ENCODE measurements around the gene HCN3.
"Not testable (repeated sequence)": the region's sequence is repeated elsewhere in the genome, so short reads cannot be mapped to it uniquely, and the experiment has no call there.

Gene HCN3

DNA sequence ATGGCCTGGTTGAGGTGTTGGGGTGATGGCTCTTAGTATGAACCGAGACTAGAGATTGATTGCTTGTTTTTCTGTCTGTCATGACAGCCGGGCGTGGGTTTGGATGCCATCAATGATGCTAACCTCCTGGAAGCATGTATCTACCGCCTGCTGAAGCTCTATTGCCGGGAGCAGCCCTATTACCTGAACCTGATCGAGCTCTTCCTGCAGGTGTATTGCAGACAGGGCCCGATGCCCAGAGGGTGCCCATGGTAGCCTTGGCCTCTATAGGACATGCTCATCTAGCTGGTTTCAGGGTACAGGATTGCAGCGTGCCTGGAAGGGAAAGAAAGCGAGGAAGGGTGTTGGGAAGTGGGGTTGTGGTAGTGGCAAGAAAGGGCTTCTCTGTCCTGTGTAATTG lies 40.8 kb downstream of the HCN3 start:
- DNase-seq = no peak

GRCh38 chr1:155319536-155319935 lies 42.3 kb downstream of the HCN3 start:
- no peak for DNase-seq

- DNase-seq = no peak
Observed at GRCh38 chr1:155320252-155320651, 43.0 kb downstream of the HCN3 start.

DNA sequence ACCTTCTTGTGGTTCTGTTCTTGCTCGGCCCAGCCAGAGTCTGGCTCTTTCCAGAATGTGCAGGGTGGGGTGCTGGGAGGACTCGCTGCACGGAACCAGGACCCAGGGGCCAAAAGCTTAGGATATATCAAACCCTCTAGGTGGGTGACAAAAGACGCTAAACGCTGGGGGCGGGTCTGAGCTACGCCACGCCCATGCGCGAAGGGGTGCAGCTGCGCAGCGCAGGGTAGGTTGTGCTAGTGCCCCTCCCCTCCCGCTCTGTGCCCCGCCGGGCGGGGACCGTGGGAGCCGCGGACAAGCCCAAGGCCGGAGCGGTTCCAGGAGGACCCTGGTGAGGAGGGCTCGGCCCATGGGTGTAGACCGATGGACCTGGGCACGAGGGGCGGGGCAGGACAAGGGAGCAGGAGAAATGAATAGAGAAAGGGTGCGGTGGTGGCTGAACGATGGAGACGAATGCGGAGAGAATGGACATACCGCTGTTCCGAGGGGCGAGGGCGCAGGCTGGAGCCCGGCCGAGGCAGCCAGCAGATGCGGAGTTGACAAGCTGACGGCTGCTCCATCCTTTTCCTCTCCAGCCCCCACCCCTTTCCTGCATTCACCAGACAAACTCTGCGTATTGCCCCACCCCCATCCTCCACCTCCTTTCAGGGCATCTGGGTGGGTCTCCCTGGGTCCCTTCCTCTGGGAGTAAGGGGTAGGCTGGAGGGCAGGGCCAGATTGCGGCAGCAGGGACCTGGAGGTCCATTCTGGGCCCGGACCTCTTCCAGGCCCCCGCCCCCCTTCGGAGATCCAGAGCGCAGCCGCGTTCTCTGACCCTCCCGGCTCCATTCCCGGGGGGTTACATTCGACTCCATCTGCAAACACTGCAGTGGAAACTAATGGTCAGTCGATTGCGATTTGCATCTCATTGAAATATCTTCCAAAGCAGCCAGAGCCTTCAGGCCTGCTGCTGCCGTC lies 43.7 kb downstream of the HCN3 start, which contains the start of gene RUSC1:
Gene RUSC1 (plus strand): TSS at position 234 of the 957 bp plus-strand sequence. CDS start 880 bp downstream, outside the sequence.
- peak; percentile 31 to 49 for DNase-seq

DNA sequence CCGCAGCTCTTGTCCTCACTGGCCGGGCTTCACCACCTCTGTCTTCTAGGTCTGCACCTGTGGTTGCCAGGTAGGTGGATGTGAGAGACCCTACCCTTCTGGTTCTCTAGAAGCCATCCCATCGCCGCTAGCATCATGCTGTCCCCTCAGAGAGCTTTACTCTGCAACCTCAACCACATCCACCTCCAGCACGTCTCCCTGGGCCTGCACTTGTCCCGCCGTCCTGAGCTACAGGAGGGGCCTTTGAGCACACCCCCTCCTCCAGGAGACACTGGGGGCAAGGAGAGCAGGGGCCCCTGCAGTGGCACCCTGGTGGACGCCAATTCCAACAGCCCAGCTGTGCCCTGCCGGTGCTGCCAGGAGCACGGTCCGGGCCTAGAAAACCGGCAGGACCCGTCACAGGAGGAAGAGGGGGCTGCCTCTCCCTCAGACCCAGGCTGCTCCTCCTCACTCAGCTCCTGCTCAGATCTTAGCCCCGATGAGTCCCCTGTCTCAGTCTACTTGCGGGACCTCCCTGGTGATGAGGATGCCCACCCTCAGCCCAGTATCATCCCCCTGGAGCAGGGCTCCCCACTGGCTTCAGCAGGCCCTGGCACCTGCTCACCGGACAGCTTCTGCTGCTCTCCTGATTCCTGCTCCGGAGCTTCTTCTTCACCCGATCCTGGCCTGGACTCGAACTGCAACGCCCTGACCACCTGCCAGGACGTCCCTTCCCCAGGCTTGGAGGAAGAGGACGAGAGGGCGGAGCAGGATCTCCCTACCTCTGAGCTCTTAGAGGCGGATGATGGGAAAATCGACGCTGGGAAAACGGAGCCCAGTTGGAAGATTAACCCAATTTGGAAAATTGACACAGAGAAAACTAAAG lies 44.6 kb downstream of the HCN3 start:
- DNase-seq = no peak

GRCh38 chr1:155322571-155322952 lies 45.3 kb downstream of the HCN3 start:
- DNase-seq = peak in 1 of 2 donors; percentile 13

GRCh38 chr1:155322953-155323728 lies 45.9 kb downstream of the HCN3 start:
- peak; percentile 68 to 94 for DNase-seq

- DNase-seq = peak; percentile 86 to 94
Observed at GRCh38 chr1:155323729-155324036, 46.4 kb downstream of the HCN3 start.

GRCh38 chr1:155324037-155324716 lies 46.9 kb downstream of the HCN3 start:
- peak; percentile 98 to 99 for DNase-seq

GRCh38 chr1:155324717-155325602 lies 47.7 kb downstream of the HCN3 start:
- DNase-seq = peak in 1 of 2 donors; percentile 22

- DNase-seq = no peak
Observed at GRCh38 chr1:155325603-155325893, 48.3 kb downstream of the HCN3 start.

- no peak for DNase-seq
Observed at GRCh38 chr1:155326020-155326526, 48.8 kb downstream of the HCN3 start.

DNA sequence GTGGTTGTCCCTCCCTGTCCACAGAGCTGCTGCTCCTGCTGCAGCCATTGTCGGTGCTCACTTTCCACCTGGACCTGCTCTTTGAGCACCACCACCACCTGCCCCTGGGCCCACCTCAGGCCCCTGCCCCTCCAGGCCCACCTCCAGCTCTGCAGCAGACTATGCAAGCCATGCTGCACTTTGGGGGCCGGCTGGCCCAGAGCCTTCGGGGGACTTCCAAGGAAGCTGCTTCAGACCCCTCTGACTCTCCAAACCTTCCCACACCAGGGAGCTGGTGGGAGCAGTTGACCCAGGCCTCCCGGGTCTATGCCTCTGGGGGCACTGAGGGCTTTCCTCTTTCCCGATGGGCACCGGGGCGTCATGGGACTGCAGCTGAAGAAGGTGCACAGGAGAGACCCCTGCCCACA lies 49.4 kb downstream of the HCN3 start:
- DNase-seq = no peak

DNA sequence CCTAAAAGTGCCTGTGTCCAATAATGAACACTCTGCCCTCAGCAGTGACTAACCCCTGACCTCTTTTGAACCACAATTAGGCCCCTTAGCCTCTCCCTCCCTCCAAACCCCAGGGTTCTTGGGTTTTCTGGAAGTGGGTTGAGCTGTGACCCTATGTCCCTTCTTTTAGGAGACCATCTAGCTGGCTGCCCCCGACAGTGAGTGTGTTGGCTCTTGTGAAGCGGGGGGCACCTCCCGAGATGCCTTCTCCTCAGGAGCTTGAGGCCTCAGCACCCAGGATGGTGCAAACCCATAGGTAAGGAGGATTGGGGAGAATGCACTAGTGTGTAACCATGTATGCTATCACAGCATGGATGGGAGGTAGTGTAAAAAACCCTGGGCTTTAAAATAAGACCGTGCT lies 50.7 kb downstream of the HCN3 start:
- no peak for DNase-seq

DNA sequence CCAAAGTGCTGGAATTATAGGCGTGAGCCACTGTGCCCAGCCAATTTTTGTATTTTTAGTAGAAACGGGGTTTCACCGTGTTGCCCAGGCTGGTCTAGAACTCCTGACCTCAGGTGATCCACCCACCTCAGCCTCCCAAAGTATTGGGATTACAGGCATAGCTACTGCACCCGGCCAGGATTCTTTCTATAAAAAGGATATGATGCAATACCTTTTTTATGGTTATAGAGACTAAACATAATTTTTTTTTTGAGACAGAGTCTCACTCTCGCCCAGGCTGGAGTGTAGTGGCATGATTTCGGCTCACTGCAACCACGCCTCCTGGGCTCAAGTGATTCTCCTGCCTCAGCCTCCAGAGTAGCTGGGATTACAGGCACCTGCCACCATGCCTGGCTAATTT lies 51.6 kb downstream of the HCN3 start:
- DNase-seq = not testable (repeated sequence)

GRCh38 chr1:155329980-155330598 lies 52.8 kb downstream of the HCN3 start:
- DNase-seq = no peak

GRCh38 chr1:155334962-155335361 lies 57.7 kb downstream of the HCN3 start:
- DNase-seq = no peak

All from inflammatory macrophage treated with lipopolysaccharide for 1 hour (primary cell).